Mesendoderm (in vitro differentiated cells): ENCODE measurements around the gene LNX2.

Experiments used
- DNase-seq: peaks from one replicate; pipeline ENCODE4 v3.0.0; 2013
- H2AK5ac ChIP-seq: 2 replicates; pipeline ENCODE4 v1.6.1; 2013; ENCODE audit warnings: low read length, inconsistent platforms
- H2BK120ac ChIP-seq: 2 replicates; pipeline ENCODE4 v1.6.1; 2013; ENCODE audit warnings: low read depth, mild to moderate bottlenecking, low read length, moderate library complexity, mixed read lengths
- H2BK15ac ChIP-seq: replicated peaks from 2 replicates; pipeline ENCODE4 v1.6.1; 2013; ENCODE audit warnings: low read depth, mild to moderate bottlenecking, moderate library complexity
- H2BK5ac ChIP-seq: 2 replicates; pipeline ENCODE4 v1.6.1; 2013; ENCODE audit warnings: low read length, inconsistent platforms
- H3K18ac ChIP-seq: 2 replicates; pipeline ENCODE4 v1.6.1; 2013; ENCODE audit warnings: mild to moderate bottlenecking, low read length, mixed read lengths
- H3K23ac ChIP-seq: one replicate; pipeline ENCODE4 v1.6.1; 2013; ENCODE audit warnings: low read length
- H3K27ac ChIP-seq: 2 replicates; pipeline ENCODE4 v1.5.1; 2013; ENCODE audit warnings: low read depth, mild to moderate bottlenecking, inconsistent platforms, low read length, moderate library complexity
- H3K27me3 ChIP-seq: 2 replicates; pipeline ENCODE4 v1.6.1; 2013; ENCODE audit warnings: low read length, control low read depth, mild to moderate bottlenecking, inconsistent platforms; ENCODE audit not compliant: insufficient read depth, poor library complexity
- H3K36me3 ChIP-seq: 2 replicates; pipeline ENCODE4 v1.6.1; 2013; ENCODE audit warnings: low read length, inconsistent platforms; ENCODE audit not compliant: control insufficient read depth, insufficient read depth
- H3K4ac ChIP-seq: one replicate; pipeline ENCODE4 v1.6.1; 2013; ENCODE audit warnings: low read depth, mild to moderate bottlenecking, low read length, moderate library complexity
- H3K4me1 ChIP-seq: 2 replicates; pipeline ENCODE4 v1.6.1; 2013; ENCODE audit warnings: low read depth, low read length, inconsistent platforms; ENCODE audit not compliant: control insufficient read depth
- H3K4me2 ChIP-seq: 2 replicates; pipeline ENCODE4 v1.6.1; 2013; ENCODE audit warnings: low read length
- H3K4me3 ChIP-seq: 2 replicates; pipeline ENCODE4 v1.5.1; 2013; ENCODE audit warnings: mild to moderate bottlenecking, low read length
- H3K56ac ChIP-seq: one replicate; pipeline ENCODE4 v1.6.1; 2013; ENCODE audit warnings: low read length
- H3K79me1 ChIP-seq: 2 replicates; pipeline ENCODE4 v1.6.1; 2013; ENCODE audit warnings: low read length, inconsistent platforms
- H3K79me2 ChIP-seq: 2 replicates; pipeline ENCODE4 v1.6.1; 2013; ENCODE audit warnings: mild to moderate bottlenecking, low read length; ENCODE audit not compliant: control insufficient read depth, insufficient read depth
- H3K9ac ChIP-seq: 2 replicates; pipeline ENCODE4 v1.6.1; 2013; ENCODE audit warnings: low read length, inconsistent platforms
- H4K5ac ChIP-seq: one replicate; pipeline ENCODE4 v1.6.1; 2013; ENCODE audit warnings: low read length
- H4K8ac ChIP-seq: one replicate; pipeline ENCODE4 v1.6.1; 2013; ENCODE audit warnings: low read depth, mild to moderate bottlenecking, control low read depth, low read length, moderate library complexity
- WGBS: extraction: QIAGEN DNeasy Blood & Tissue Kit; methylation state at CpG from one replicate; pipeline ENCODE4 v1.1.7; 2013; ENCODE audit warnings: low lambda C conversion rate, missing lambda C conversion rate; ENCODE audit not compliant: insufficient coverage; ENCODE audit errors: extremely low coverage; 5-methylcytosine and 5-hydroxymethylcytosine counted together

Gene LNX2

GRCh38 chr13:27641711-27642502 lies 21.6 kb upstream of the LNX2 start:
- peaks cover 13% of the 10 kb centered on the region for H3K79me1 ChIP-seq
- no peak overlapping the region for H3K23ac ChIP-seq
- no peak for DNase-seq
- peaks cover 9% of the 10 kb centered on the region for H3K79me2 ChIP-seq
- no peak overlapping the region for H4K5ac ChIP-seq
- H3K4ac ChIP-seq, result no peak overlapping the region
- WGBS, result no CpG with 5 or more reads among the region's 4 CpGs
- no peaks in the 10 kb centered on the region for H3K27me3 ChIP-seq
- H2AK5ac ChIP-seq, result no peak overlapping the region
- H3K9ac ChIP-seq, result no peak overlapping the region
- H2BK5ac ChIP-seq, result no peak overlapping the region
- no peaks in the 10 kb centered on the region for H3K4me1 ChIP-seq
- no peak overlapping the region for H2BK120ac ChIP-seq
- no peak overlapping the region for H2BK15ac ChIP-seq
- no peak overlapping the region for H4K8ac ChIP-seq
- H3K56ac ChIP-seq, result no peak overlapping the region
- H3K27ac ChIP-seq, result no peak overlapping the region
- H3K4me3 ChIP-seq, result no peak overlapping the region
- H3K4me2 ChIP-seq, result no peak overlapping the region
- no peak overlapping the region for H3K18ac ChIP-seq
- no peaks in the 10 kb centered on the region for H3K36me3 ChIP-seq

- Histone ChIP-seq H3K4me3 (no peak overlapping the region), H4K8ac (no peak overlapping the region)
Measured at GRCh38 chr13:27639186-27639585, 18.9 kb upstream of the LNX2 start.

GRCh38 chr13:27638521-27638920 lies 18.2 kb upstream of the LNX2 start:
- Histone ChIP-seq H4K5ac (no peak overlapping the region), H4K8ac (no peak overlapping the region), H3K4me1 (no peaks in the 10 kb centered on the region), H3K23ac (no peak overlapping the region), H3K79me2 (peaks cover 8% of the 10 kb centered on the region), H3K27ac (no peak overlapping the region), H3K9ac (no peak overlapping the region), H2BK5ac (no peak overlapping the region), H3K18ac (no peak overlapping the region), H2AK5ac (no peak overlapping the region), H3K4ac (no peak overlapping the region), H2BK120ac (no peak overlapping the region), H3K4me3 (no peak overlapping the region), H3K4me2 (no peak overlapping the region), H2BK15ac (no peak overlapping the region), H3K36me3 (no peaks in the 10 kb centered on the region), H3K79me1 (peaks cover 10% of the 10 kb centered on the region), H3K56ac (no peak overlapping the region), H3K27me3 (no peaks in the 10 kb centered on the region)
- no peak for DNase-seq
- no CpG with 5 or more reads among the region's 2 CpGs for WGBS

More at GRCh38 chr13:27639186-27639585, 18.9 kb upstream of the LNX2 start:
- Histone ChIP-seq H3K36me3 (no peaks in the 10 kb centered on the region), H3K27ac (no peak overlapping the region), H3K23ac (no peak overlapping the region), H2BK15ac (no peak overlapping the region), H3K9ac (no peak overlapping the region), H3K4ac (no peak overlapping the region), H3K79me2 (peaks cover 7% of the 10 kb centered on the region), H3K27me3 (no peaks in the 10 kb centered on the region), H3K4me2 (no peak overlapping the region), H3K4me1 (no peaks in the 10 kb centered on the region), H2BK120ac (no peak overlapping the region), H2BK5ac (no peak overlapping the region), H2AK5ac (no peak overlapping the region), H4K5ac (no peak overlapping the region), H3K56ac (no peak overlapping the region), H3K18ac (no peak overlapping the region), H3K79me1 (peaks cover 10% of the 10 kb centered on the region)
- DNase-seq, result no peak

GRCh38 chr13:27638001-27638400 lies 17.7 kb upstream of the LNX2 start:
- no peak overlapping the region for H3K4me2 ChIP-seq
- H3K27ac ChIP-seq, result no peak overlapping the region
- H3K79me2 ChIP-seq, result peaks cover 8% of the 10 kb centered on the region
- DNase-seq, result no peak
- H3K4ac ChIP-seq, result no peak overlapping the region
- H3K4me1 ChIP-seq, result no peaks in the 10 kb centered on the region
- H2BK15ac ChIP-seq, result no peak overlapping the region
- H3K56ac ChIP-seq, result no peak overlapping the region
- no peak overlapping the region for H2AK5ac ChIP-seq
- no CpG with 5 or more reads among the region's 1 CpG for WGBS
- peaks cover under 1% of the 10 kb centered on the region for H3K36me3 ChIP-seq
- H3K27me3 ChIP-seq, result no peaks in the 10 kb centered on the region
- no peak overlapping the region for H3K4me3 ChIP-seq
- no peak overlapping the region for H2BK5ac ChIP-seq
- H4K5ac ChIP-seq, result no peak overlapping the region
- no peak overlapping the region for H3K23ac ChIP-seq
- no peak overlapping the region for H4K8ac ChIP-seq
- H3K18ac ChIP-seq, result no peak overlapping the region
- no peak overlapping the region for H3K9ac ChIP-seq
- no peak overlapping the region for H2BK120ac ChIP-seq
- H3K79me1 ChIP-seq, result peaks cover 11% of the 10 kb centered on the region

- WGBS, result no CpG with 5 or more reads among the region's 1 CpG
- no peak overlapping the region for H4K8ac ChIP-seq
- H2BK5ac ChIP-seq, result no peak overlapping the region
Measured at GRCh38 chr13:27637289-27637626, 16.9 kb upstream of the LNX2 start.

More at GRCh38 chr13:27637289-27637626, 16.9 kb upstream of the LNX2 start:
- H3K4me1 ChIP-seq, result no peaks in the 10 kb centered on the region
- no peak overlapping the region for H4K5ac ChIP-seq
- no peak overlapping the region for H3K27ac ChIP-seq
- no peak overlapping the region for H3K4me3 ChIP-seq
- peaks cover 8% of the 10 kb centered on the region for H3K79me2 ChIP-seq
- no peaks in the 10 kb centered on the region for H3K27me3 ChIP-seq
- peaks cover 14% of the 10 kb centered on the region for H3K79me1 ChIP-seq
- H3K4me2 ChIP-seq, result no peak overlapping the region
- DNase-seq, result no peak
- H2AK5ac ChIP-seq, result no peak overlapping the region
- no peak overlapping the region for H2BK120ac ChIP-seq
- H2BK15ac ChIP-seq, result no peak overlapping the region
- no peak overlapping the region for H3K56ac ChIP-seq
- H3K36me3 ChIP-seq, result peaks cover 2% of the 10 kb centered on the region
- no peak overlapping the region for H3K4ac ChIP-seq
- H3K9ac ChIP-seq, result no peak overlapping the region
- H3K18ac ChIP-seq, result no peak overlapping the region
- no peak overlapping the region for H3K23ac ChIP-seq
